KOPT-K1 (cell line): ENCODE results near the gene TRAPPC10.
"Not testable (repeated sequence)": the region's sequence is repeated elsewhere in the genome, so short reads cannot be mapped to it uniquely, and the experiment has no call there.

ENCODE experiments used
- H3K27ac ChIP-seq: fragments of 200-600 bp; sonication (generic); 2 replicates; pipeline ENCODE4 v1.5.1; 2016; ENCODE audit warnings: antibody characterized with exemption, mild to moderate bottlenecking, low read depth, low read length; ENCODE audit not compliant: poor library complexity, severe bottlenecking
- H3K36me3 ChIP-seq: fragments of 200-600 bp; sonication (generic); 2 replicates; pipeline ENCODE4 v1.5.1; 2017; ENCODE audit warnings: antibody characterized with exemption, mild to moderate bottlenecking, low read length, moderate library complexity; ENCODE audit not compliant: insufficient read depth
- H3K9me3 ChIP-seq: fragments of 200-600 bp; sonication (generic); 2 replicates; pipeline ENCODE4 v1.5.1; 2017; ENCODE audit warnings: antibody characterized with exemption, low read length, mild to moderate bottlenecking; ENCODE audit not compliant: insufficient read depth, poor library complexity, severe bottlenecking

The TRAPPC10 gene

DNA sequence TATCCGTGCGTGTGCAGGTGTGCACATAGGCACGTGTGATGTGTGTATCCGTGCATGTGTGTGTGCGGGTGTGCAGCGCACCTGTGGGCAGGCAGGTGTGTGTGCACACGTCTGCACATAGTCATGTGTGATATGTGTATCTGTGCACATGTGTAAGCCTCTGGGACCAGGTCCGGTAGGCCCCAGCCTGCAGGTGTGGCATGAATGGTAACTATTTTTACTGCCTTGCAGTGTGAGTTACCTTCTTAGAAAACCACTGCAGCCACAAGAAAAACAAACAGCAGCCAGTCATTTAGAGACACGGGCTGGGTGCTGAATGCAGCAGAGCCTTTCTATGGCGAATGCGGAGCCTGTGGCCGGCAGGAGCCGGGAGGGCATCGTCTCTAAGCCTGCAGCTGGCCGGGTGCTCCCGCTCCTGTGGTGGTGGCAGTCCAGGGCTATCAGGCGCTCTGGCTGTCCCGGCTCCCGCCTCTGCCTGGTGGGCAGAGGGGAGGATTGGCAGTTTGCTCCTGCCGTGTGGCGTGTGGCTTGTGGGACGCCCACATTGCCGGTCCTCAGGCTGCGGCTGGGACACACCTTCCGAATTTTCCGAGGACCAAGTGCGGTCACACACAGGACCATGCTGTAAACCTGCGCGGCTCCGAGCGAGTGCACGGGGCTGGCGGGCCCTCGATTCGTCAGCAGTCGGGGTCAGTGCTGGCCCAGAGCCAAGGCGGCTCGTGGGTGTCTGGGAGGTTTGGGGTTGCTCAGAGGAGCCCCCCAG, 143.3 kb downstream of the TRAPPC10 start:
- H3K36me3 ChIP-seq, H3K9me3 ChIP-seq, H3K27ac ChIP-seq: not testable (repeated sequence)

DNA sequence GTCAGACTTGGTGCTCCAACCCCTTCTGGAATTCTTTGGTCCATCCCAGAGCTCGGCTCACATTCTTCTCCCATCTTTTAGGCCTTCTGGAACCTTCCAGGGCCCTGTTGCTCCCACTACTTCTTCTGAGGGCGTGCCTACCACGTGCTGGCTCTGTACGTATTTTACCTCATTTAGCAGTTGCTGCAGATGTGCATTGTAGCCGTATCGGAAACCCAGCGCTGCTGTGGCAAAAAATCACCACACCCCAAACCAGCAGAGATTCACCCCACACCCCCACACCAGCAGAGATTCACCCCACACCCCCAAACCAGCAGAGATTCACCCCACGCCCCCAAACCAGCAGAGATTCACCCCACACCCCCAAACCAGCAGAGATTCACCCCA, 143.9 kb downstream of the TRAPPC10 start:
- H3K9me3 ChIP-seq, H3K27ac ChIP-seq, H3K36me3 ChIP-seq: not testable (repeated sequence)
